HepG2 (cell line): ENCODE data around the gene SLC17A9. TPM values are rescaled to one million over a fixed set of nuclear protein-coding genes. Genes with fewer than 3 reads are reported as not detected.

Source experiments
- ARNTL ChIP-seq: sonication (generic); formaldehyde crosslinking; IDR thresholded peaks from 2 replicates; pipeline ENCODE4 v1.4.0; 2020; ENCODE audit warnings: mild to moderate bottlenecking, missing genetic modification reagents
- DNMT1 ChIP-seq: sonication (generic); formaldehyde crosslinking; IDR thresholded peaks from 2 replicates; pipeline ENCODE4 v1.5.1; 2020; ENCODE audit warnings: mild to moderate bottlenecking, missing genetic modification reagents
- ELF4 ChIP-seq: sonication (generic); formaldehyde crosslinking; IDR thresholded peaks from 2 replicates; pipeline ENCODE4 v1.5.0; 2020; ENCODE audit warnings: missing genetic modification reagents, mild to moderate bottlenecking, moderate library complexity, borderline replicate concordance
- FIP1L1 ChIP-seq: fragments of 200-400 bp; formaldehyde crosslinking; IDR thresholded peaks from 2 replicates; pipeline ENCODE4 v1.6.1; 2018; ENCODE audit warnings: low read depth, mild to moderate bottlenecking, low read length, moderate library complexity, borderline replicate concordance; ENCODE audit not compliant: insufficient read depth
- FOXP4 ChIP-seq: sonication (generic); formaldehyde crosslinking; IDR thresholded peaks from 2 replicates; pipeline ENCODE4 v1.4.0; 2020; ENCODE audit warnings: missing genetic modification reagents
- KLF9 ChIP-seq: IDR thresholded peaks from 2 replicates; pipeline ENCODE4 v1.6.1; 2016; ENCODE audit warnings: low read depth
- MAZ ChIP-seq, 2 experiments: sonication (generic) in 1 of 2; formaldehyde crosslinking in 1 of 2; IDR thresholded peaks; 2 replicates each; pipeline versions ENCODE4 v1.5.0 to v1.6.1; 2012 to 2020; ENCODE audit warnings: low read depth in 2 of 2, mild to moderate bottlenecking in 2 of 2, borderline replicate concordance in 1 of 2, improper control_type of control experiment in 1 of 2, low read length in 1 of 2, missing genetic modification reagents in 1 of 2, moderate library complexity in 1 of 2
- NFE2 ChIP-seq: sonication (generic); formaldehyde crosslinking; IDR thresholded peaks from 2 replicates; pipeline ENCODE4 v1.4.0; 2020; ENCODE audit warnings: missing genetic modification reagents
- NFIB ChIP-seq: sonication (generic); formaldehyde crosslinking; IDR thresholded peaks from 2 replicates; pipeline ENCODE4 v1.9.0; 2021; ENCODE audit warnings: missing genetic modification reagents, mild to moderate bottlenecking, borderline replicate concordance
- NKX3-1 ChIP-seq: sonication (generic); formaldehyde crosslinking; IDR thresholded peaks from 2 replicates; pipeline ENCODE4 v1.5.0; 2020; ENCODE audit warnings: missing genetic modification reagents
- PTBP1 ChIP-seq: fragments of 200-400 bp; formaldehyde crosslinking; IDR thresholded peaks from 2 replicates; pipeline ENCODE4 v1.6.1; 2018; ENCODE audit warnings: low read length, low read depth; ENCODE audit not compliant: poor library complexity, severe bottlenecking
- RFX1 ChIP-seq: fragments of 450-650 bp; IDR thresholded peaks from 2 replicates; pipeline ENCODE4 v1.6.1; 2017
- SRY ChIP-seq: sonication (generic); formaldehyde crosslinking; IDR thresholded peaks from 2 replicates; pipeline ENCODE4 v1.8.0; 2022; ENCODE audit warnings: mild to moderate bottlenecking, missing genetic modification reagents
- TFAP4 ChIP-seq: sonication (generic); IDR thresholded peaks from 2 replicates; pipeline ENCODE4 v1.6.1; 2016; ENCODE audit warnings: low read depth, borderline replicate concordance
- YY1 ChIP-seq: IDR thresholded peaks from 2 replicates; pipeline ENCODE4 v1.6.1; 2011; ENCODE audit warnings: low read length, low read depth, moderate library complexity, mild to moderate bottlenecking; ENCODE audit not compliant: insufficient read depth, insufficient replicate concordance
- ZKSCAN8 ChIP-seq: IDR thresholded peaks from 2 replicates; pipeline ENCODE4 v1.6.1; 2016; ENCODE audit warnings: borderline replicate concordance, missing genetic modification reagents, missing compliant biosample characterization
- ZNF557 ChIP-seq: sonication (generic); formaldehyde crosslinking; IDR thresholded peaks from 2 replicates; pipeline ENCODE4 v1.4.0; 2020; ENCODE audit warnings: missing genetic modification reagents
- ZNF761 ChIP-seq: sonication (generic); formaldehyde crosslinking; conservative IDR thresholded peaks from 2 replicates; pipeline ENCODE4 v1.4.0; 2020; ENCODE audit warnings: mild to moderate bottlenecking, missing genetic modification reagents
- ZSCAN22 ChIP-seq: sonication (generic); formaldehyde crosslinking; IDR thresholded peaks from 2 replicates; pipeline ENCODE4 v1.4.0; 2020; ENCODE audit warnings: mild to moderate bottlenecking, missing genetic modification reagents
- polyA plus RNA-seq, 8 experiments: library from polyadenylated mRNA; depleted of rRNA in 3 of 8; stranded (reverse) in 7 of 8; unstranded in 1 of 8; fragments of >200 nt; fragmentation: Illumina TruSeq in 4 of 8; extraction: Trizol in 4 of 8; gene quantifications; 2 replicates each; pipeline versions ENCODE4 v1.2.1 to v1.2.3, GENCODE V29; 2011 to 2016; ENCODE audit warnings: low read depth in 4 of 8, missing spikeins in 1 of 8, mixed read lengths in 1 of 8; ENCODE audit not compliant: insufficient read depth in 1 of 8
- total RNA-seq, 5 experiments: library from RNA; depleted of rRNA; stranded (reverse); fragments of >200 nt; fragmentation: Illumina TruSeq; extraction: Trizol; gene quantifications; 2 replicates each; pipeline ENCODE4 v1.2.3, GENCODE V29; 2016; ENCODE audit warnings: low read depth in 1 of 5
- TF ChIP-seq, protein P1 (sequence below): sonication (generic); formaldehyde crosslinking; IDR thresholded peaks from 2 replicates; pipeline ENCODE4 v1.4.0; 2020; ENCODE audit warnings: mild to moderate bottlenecking, missing genetic modification reagents
- TF ChIP-seq, protein P2 (sequence below): sonication (generic); formaldehyde crosslinking; IDR thresholded peaks from 2 replicates; pipeline ENCODE4 v1.5.1; 2020; ENCODE audit warnings: mild to moderate bottlenecking, moderate library complexity, missing genetic modification reagents

SLC17A9 gene
- total and polyA plus RNA-seq, 2 of the 13 experiments (the other 11 are each of a cell fraction or from before 2014, with no cell fraction given): 110 to 191 TPM

DNA sequence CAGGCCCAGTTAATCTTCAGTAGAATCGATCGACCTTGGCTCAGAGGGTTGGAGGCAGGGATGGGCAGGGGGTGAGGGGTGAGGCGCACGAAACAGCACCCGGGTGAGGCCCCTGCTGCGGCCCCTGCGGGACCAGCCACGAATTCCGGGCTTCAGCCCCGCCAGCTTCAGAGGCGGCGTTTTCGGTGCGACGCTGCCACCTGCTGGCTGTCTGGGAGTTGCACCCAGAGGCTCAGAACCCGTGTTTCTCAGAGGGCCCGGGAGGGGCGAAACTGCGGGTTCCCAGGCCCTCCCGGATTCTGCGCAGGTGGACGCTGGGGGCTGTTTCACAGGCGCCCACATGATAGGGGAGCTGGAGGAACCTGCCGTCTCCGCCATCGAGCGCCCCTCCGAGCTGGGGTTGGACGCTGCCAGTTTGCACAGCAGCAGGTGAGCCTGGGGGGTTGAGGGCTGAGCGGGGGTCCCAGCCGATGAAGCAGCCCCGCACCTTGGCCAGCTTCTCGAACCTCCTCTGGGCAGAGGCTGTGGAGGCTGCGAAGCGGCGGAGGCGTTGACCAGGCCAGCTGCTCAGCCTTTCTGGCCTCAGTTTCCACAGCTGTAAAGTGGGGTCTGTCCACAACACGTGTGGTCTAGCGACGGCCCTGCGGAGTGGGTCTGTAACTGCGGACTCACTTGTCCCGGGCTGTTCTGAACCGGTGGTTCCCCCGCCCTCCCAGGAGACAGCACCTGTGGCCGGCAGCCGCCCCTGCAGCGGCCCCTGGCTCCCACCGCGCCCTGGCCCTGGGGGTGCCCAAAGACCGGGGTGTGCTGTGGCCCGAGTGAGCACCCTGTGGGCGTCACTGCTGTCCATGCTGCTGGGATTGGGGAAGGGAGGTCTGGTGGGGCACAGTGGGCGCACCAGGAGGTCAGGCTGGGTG lies 56.8 kb downstream of the SLC17A9 start (continued):
- TF ChIP-seq TFAP4: no peak
- TF ChIP-seq NFE2: no peak
- TF ChIP-seq ZKSCAN8 (CRISPR knock-in tag): no peak
- no peak; the same call in 1 of the 2 replicates for TF ChIP-seq DNMT1 (CRISPR knock-in tag)
- peak; percentile 71; the same call in 1 of the 2 replicates for TF ChIP-seq MAZ (IDR thresholded peaks at IDR 0.05; ENCODE audit: borderline replicate concordance, low read depth, low read length)
- TF ChIP-seq MAZ (CRISPR knock-in tag; IDR thresholded peaks at IDR 0.05; ENCODE audit: low read depth): peak; percentile 90
- no peak for TF ChIP-seq KLF9
- peak; percentile 68 for TF ChIP-seq YY1
- TF ChIP-seq, protein P1, sequence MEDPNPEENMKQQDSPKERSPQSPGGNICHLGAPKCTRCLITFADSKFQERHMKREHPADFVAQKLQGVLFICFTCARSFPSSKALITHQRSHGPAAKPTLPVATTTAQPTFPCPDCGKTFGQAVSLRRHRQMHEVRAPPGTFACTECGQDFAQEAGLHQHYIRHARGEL (CRISPR knock-in tag): no peak; the same call in 1 of the 2 replicates
- peak; percentile 48; the same call in 1 of the 2 replicates for TF ChIP-seq FOXP4 (CRISPR knock-in tag)
- TF ChIP-seq NKX3-1 (CRISPR knock-in tag): no peak
- no peak for TF ChIP-seq NFIB
- TF ChIP-seq ELF4: no peak
- TF ChIP-seq, protein P2, sequence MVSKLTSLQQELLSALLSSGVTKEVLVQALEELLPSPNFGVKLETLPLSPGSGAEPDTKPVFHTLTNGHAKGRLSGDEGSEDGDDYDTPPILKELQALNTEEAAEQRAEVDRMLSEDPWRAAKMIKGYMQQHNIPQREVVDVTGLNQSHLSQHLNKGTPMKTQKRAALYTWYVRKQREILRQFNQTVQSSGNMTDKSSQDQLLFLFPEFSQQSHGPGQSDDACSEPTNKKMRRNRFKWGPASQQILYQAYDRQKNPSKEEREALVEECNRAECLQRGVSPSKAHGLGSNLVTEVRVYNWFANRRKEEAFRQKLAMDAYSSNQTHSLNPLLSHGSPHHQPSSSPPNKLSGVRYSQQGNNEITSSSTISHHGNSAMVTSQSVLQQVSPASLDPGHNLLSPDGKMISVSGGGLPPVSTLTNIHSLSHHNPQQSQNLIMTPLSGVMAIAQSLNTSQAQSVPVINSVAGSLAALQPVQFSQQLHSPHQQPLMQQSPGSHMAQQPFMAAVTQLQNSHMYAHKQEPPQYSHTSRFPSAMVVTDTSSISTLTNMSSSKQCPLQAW (CRISPR knock-in tag): peak; percentile 89
- TF ChIP-seq ARNTL (CRISPR knock-in tag): 0 out of 2 replicates have a peak, but pooled peaks have one; percentile 62
- TF ChIP-seq ZNF761 (CRISPR knock-in tag): peak; percentile 71; the same call in 1 of the 2 replicates
- TF ChIP-seq ZNF557 (CRISPR knock-in tag): no peak
- TF ChIP-seq RFX1: no peak
- no peak for TF ChIP-seq SRY (CRISPR knock-in tag)
- no peak for TF ChIP-seq PTBP1
- no peak for TF ChIP-seq FIP1L1
- no peak for TF ChIP-seq ZSCAN22
